SU-DHL-6 (cell line): ENCODE data around the gene SPHK1.

ENCODE experiments used
- H2AFZ ChIP-seq: fragments of 200-600 bp; sonication (generic); 2 replicates; pipeline ENCODE4 v1.6.1; 2014; ENCODE audit warnings: low read depth, mild to moderate bottlenecking, moderate library complexity, mixed read lengths, antibody characterized with exemption, low read length; ENCODE audit not compliant: severe bottlenecking
- H3F3A ChIP-seq: fragments of 200-600 bp; shearing (Covaris generic); 2 replicates; pipeline ENCODE4 v1.6.0; 2016; ENCODE audit warnings: antibody characterized with exemption, mild to moderate bottlenecking; ENCODE audit not compliant: insufficient read depth
- H3K27ac ChIP-seq: fragments of 200-600 bp; sonication (generic); 2 replicates; pipeline ENCODE4 v1.5.1; 2016; ENCODE audit warnings: low read depth, mild to moderate bottlenecking, low read length, moderate library complexity, mixed read lengths
- H3K27me3 ChIP-seq: fragments of 200-600 bp; sonication (generic), shearing (Covaris generic); 2 replicates; pipeline ENCODE4 v1.6.0; 2014; ENCODE audit warnings: mild to moderate bottlenecking, low read length
- H3K36me3 ChIP-seq: fragments of 200-600 bp; sonication (generic); 2 replicates; pipeline ENCODE4 v1.6.1; 2014; ENCODE audit warnings: mild to moderate bottlenecking, low read length, mixed read lengths
- H3K4me2 ChIP-seq: fragments of 300-600, 200-600 bp; shearing (Covaris generic), sonication (generic); 2 replicates; pipeline ENCODE4 v1.6.0; 2014; ENCODE audit warnings: low read length, low read depth, mild to moderate bottlenecking; ENCODE audit not compliant: poor library complexity, severe bottlenecking
- H3K4me3 ChIP-seq: fragments of 200-600 bp; sonication (generic); 2 replicates; pipeline ENCODE4 v1.5.1; 2014; ENCODE audit warnings: antibody characterized with exemption, low read length, mild to moderate bottlenecking, mixed read lengths; ENCODE audit not compliant: insufficient read depth, poor library complexity, severe bottlenecking
- H3K79me2 ChIP-seq: fragments of 200-600 bp; sonication (generic); 2 replicates; pipeline ENCODE4 v1.6.1; 2014; ENCODE audit warnings: mild to moderate bottlenecking, low read length, moderate library complexity; ENCODE audit not compliant: insufficient read depth
- H3K9ac ChIP-seq: fragments of 200-600 bp; sonication (generic); 2 replicates; pipeline ENCODE4 v1.7.0; 2014; ENCODE audit warnings: mild to moderate bottlenecking, low read length
- H3K9me2 ChIP-seq: fragments of 200-600 bp; sonication (generic); replicated peaks from 2 replicates; pipeline ENCODE4 v1.6.1; 2014; ENCODE audit warnings: low read length; ENCODE audit not compliant: insufficient read depth
- H3K9me3 ChIP-seq: fragments of 200-600 bp; sonication (generic); 2 replicates; pipeline ENCODE4 v1.6.1; 2014; ENCODE audit warnings: low read length, mixed read lengths; ENCODE audit not compliant: insufficient read depth
- H4K20me1 ChIP-seq: fragments of 200-600 bp; sonication (generic); 2 replicates; pipeline ENCODE4 v1.6.1; 2014; ENCODE audit warnings: low read depth, mild to moderate bottlenecking, antibody characterized with exemption, low read length, moderate library complexity, mixed read lengths
- CTCF ChIP-seq: fragments of 200-600 bp; sonication (generic); IDR thresholded peaks from one replicate; pipeline ENCODE4 v1.5.1; 2017; ENCODE audit warnings: antibody characterized with exemption, mild to moderate bottlenecking, low read length, moderate library complexity; ENCODE audit not compliant: insufficient read depth, poor library complexity, severe bottlenecking
- EZH2phosphoT487 ChIP-seq: fragments of 200-600 bp; sonication (generic), shearing (Covaris generic); conservative IDR thresholded peaks from 2 replicates; pipeline ENCODE4 v1.6.1; 2018; ENCODE audit warnings: mild to moderate bottlenecking, antibody characterized with exemption, low read length, moderate library complexity, mixed read lengths

SPHK1 gene

GRCh38 chr17:76432004-76432403, 47.6 kb downstream of the SPHK1 start:
- H3K4me3 ChIP-seq, result no peak overlapping the region
- H3K9me3 ChIP-seq, result no peaks in the 10 kb centered on the region
- H3K79me2 ChIP-seq, result no peaks in the 10 kb centered on the region; the same call in 1 of the 2 replicates
- no peak overlapping the region for H2AFZ ChIP-seq
- H3K27ac ChIP-seq, result no peak overlapping the region
- peaks cover 7% of the 10 kb centered on the region for H3F3A ChIP-seq
- TF ChIP-seq EZH2phosphoT487 (no peak), CTCF (no peak)
- no peaks in the 10 kb centered on the region for H3K9me2 ChIP-seq
- no peak overlapping the region for H3K9ac ChIP-seq
- H3K4me2 ChIP-seq, result no peak overlapping the region
- no peaks in the 10 kb centered on the region for H3K27me3 ChIP-seq
- no peaks in the 10 kb centered on the region for H3K36me3 ChIP-seq
- H4K20me1 ChIP-seq, result peaks cover 6% of the 10 kb centered on the region; the same call in 1 of the 2 replicates

- Histone ChIP-seq H3K27ac (no peak overlapping the region), H3K79me2 (no peaks in the 10 kb centered on the region; the same call in 1 of the 2 replicates), H3K27me3 (no peaks in the 10 kb centered on the region), H3K9me3 (no peaks in the 10 kb centered on the region), H4K20me1 (peaks cover 6% of the 10 kb centered on the region; the same call in 1 of the 2 replicates), H3K4me3 (no peak overlapping the region), H3K9me2 (no peaks in the 10 kb centered on the region), H3K4me2 (no peak overlapping the region), H3F3A (no peaks in the 10 kb centered on the region), H2AFZ (no peak overlapping the region), H3K9ac (no peak overlapping the region), H3K36me3 (no peaks in the 10 kb centered on the region)
- TF ChIP-seq EZH2phosphoT487, result no peak
- TF ChIP-seq CTCF, result peak; percentile 20
These were observed 48.4 kb downstream of the SPHK1 start for GRCh38 chr17:76432712-76433336.

GRCh38 chr17:76433693-76434092, 49.3 kb downstream of the SPHK1 start:
- no peaks in the 10 kb centered on the region for H3K9me2 ChIP-seq
- TF ChIP-seq CTCF (no peak), EZH2phosphoT487 (no peak)
- no peak overlapping the region for H3K4me3 ChIP-seq
- H3F3A ChIP-seq, result no peaks in the 10 kb centered on the region
- H3K36me3 ChIP-seq, result no peaks in the 10 kb centered on the region
- no peak overlapping the region for H3K4me2 ChIP-seq
- H3K9ac ChIP-seq, result no peak overlapping the region
- H3K27ac ChIP-seq, result no peak overlapping the region
- H2AFZ ChIP-seq, result no peak overlapping the region
- H3K27me3 ChIP-seq, result no peaks in the 10 kb centered on the region
- peaks cover 6% of the 10 kb centered on the region; the same call in 1 of the 2 replicates for H4K20me1 ChIP-seq
- no peaks in the 10 kb centered on the region for H3K9me3 ChIP-seq
- H3K79me2 ChIP-seq, result no peaks in the 10 kb centered on the region; the same call in 1 of the 2 replicates
